ENCODE data around the gene SLC7A6OS.

SLC7A6OS gene

DNA sequence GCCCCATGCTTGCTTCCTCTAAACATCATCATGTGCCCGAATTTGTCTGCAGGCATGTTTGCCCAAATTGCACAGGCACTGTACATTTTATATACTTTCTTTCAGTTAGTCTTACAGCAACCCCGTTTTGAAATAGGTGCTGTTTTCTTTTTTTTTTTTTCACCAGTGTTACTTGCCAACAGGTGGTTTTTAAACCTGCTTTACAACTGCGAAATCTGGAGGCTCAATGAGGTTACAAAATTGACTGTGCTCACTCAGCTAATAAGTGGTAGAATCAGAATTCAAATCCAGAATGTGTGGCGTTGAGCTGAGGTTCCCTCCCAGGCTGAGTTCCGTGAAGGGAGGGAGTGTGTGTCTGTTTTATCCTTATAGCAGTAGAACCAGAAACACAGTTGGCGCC is 59.8 kb downstream of the SLC7A6OS start:
- CTCF ChIA-PET: interaction anchor here (0.6 to 2.8 kb wide), 2 partner anchors 11 to 206 kb away, joined by 4 to 14 read pairs; no protein-coding TSS in a partner anchor
- no peaks in the 10 kb centered on the region for H3K4me1 ChIP-seq (ENCODE audit: control insufficient read depth, insufficient read depth, low read length)
- no peak overlapping the region for H3K4me3 ChIP-seq (ENCODE audit: low read depth, low read length)
- POLR2A ChIA-PET: interaction anchor here (2.4 kb wide), 1 partner anchor 14 kb away, joined by 9 read pairs; no protein-coding TSS in a partner anchor
- TF ChIP-seq SCRT2 (tag by site-specific recombination; IDR thresholded peaks at IDR 0.05): peak; percentile 68
- no peak for TF ChIP-seq ZNF24 (tag by site-specific recombination; IDR thresholded peaks at IDR 0.05)
- no peak overlapping the region for H3K27ac ChIP-seq (ENCODE audit: extremely low read depth, low read depth, low read length)
- peaks cover 0 to 50% of the 10 kb centered on the region in 2 experiments; a peak in 2 of 3 replicates for H3K36me3 ChIP-seq (ENCODE audit: control insufficient read depth in 2 of 2, insufficient read depth in 1 of 2, low read length in 2 of 2)
- no peaks in the 10 kb centered on the region for H3K9me3 ChIP-seq (ENCODE audit: control insufficient read depth, insufficient read depth, low read depth, low read length)

DNA sequence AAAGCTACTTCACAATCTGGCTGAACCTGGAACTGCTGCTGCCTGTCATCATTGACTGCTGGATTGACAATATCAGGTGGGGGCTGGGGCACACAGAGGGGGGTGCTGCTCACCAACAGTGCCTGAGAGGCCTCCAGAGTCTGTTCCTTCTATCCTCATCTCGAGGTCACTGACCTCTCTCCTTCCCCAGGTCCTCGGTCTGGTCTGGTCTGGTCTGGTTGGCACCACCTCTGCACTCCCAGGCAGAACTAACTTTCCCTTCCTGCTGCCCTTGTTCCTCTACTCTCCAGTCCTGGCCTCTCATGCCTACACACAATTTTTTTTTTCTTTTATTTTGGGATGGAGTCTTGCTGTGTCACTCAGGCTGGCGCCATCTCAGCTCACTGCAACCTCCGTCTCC is 61.4 kb downstream of the SLC7A6OS start:
- Histone ChIP-seq H3K36me3 (ENCODE audit: control insufficient read depth in 2 of 2, insufficient read depth in 1 of 2, low read length in 2 of 2) (peaks cover 0 to 34% of the 10 kb centered on the region in 2 experiments; a peak in 2 of 3 replicates), H3K4me3 (ENCODE audit: low read depth, low read length) (no peak overlapping the region), H3K27ac (ENCODE audit: extremely low read depth, low read depth, low read length) (no peak overlapping the region), H3K4me1 (ENCODE audit: control insufficient read depth, insufficient read depth, low read length) (0 out of 2 replicates have a peak, but pooled peaks cover 2% of the 10 kb centered on the region), H3K9me3 (ENCODE audit: control insufficient read depth, insufficient read depth, low read depth, low read length) (no peaks in the 10 kb centered on the region)
- CTCF ChIA-PET: interaction anchor here (0.7 to 2.8 kb wide), 4 partner anchors 12 to 79 kb away, joined by 3 to 11 read pairs (median 6); partner anchors contain the start of gene SLC7A6
- TF ChIP-seq ZNF501 (tag by site-specific recombination; IDR thresholded peaks at IDR 0.05) (no peak), ZNF266 (tag by site-specific recombination; IDR thresholded peaks at IDR 0.05; ENCODE audit: low read depth) (no peak), ZNF341 (tag by site-specific recombination; IDR thresholded peaks at IDR 0.05; ENCODE audit: low read depth) (no peak), YY1 (tag by site-specific recombination; IDR thresholded peaks at IDR 0.05) (no peak), ZNF473 (tag by site-specific recombination; IDR thresholded peaks at IDR 0.05) (no peak), BCL11A (tag by site-specific recombination; IDR thresholded peaks at IDR 0.05; ENCODE audit: low read depth) (no peak), ZNF174 (tag by site-specific recombination; IDR thresholded peaks at IDR 0.05) (no peak), ZNF777 (tag by site-specific recombination; IDR thresholded peaks at IDR 0.05; ENCODE audit: borderline replicate concordance) (no peak), KLF16 (tag by site-specific recombination; IDR thresholded peaks at IDR 0.05) (no peak), ZNF626 (tag by site-specific recombination; IDR thresholded peaks at IDR 0.05) (no peak), ZNF169 (tag by site-specific recombination; IDR thresholded peaks at IDR 0.05) (no peak), ZNF433 (tag by site-specific recombination; IDR thresholded peaks at IDR 0.05; ENCODE audit: low read depth) (no peak), ZNF354C (tag by site-specific recombination; IDR thresholded peaks at IDR 0.05; ENCODE audit: borderline replicate concordance, low read depth) (no peak), GLI2 (tag by site-specific recombination; IDR thresholded peaks at IDR 0.05; ENCODE audit: borderline replicate concordance, low read depth) (no peak)
- TF ChIP-seq, protein P1, sequence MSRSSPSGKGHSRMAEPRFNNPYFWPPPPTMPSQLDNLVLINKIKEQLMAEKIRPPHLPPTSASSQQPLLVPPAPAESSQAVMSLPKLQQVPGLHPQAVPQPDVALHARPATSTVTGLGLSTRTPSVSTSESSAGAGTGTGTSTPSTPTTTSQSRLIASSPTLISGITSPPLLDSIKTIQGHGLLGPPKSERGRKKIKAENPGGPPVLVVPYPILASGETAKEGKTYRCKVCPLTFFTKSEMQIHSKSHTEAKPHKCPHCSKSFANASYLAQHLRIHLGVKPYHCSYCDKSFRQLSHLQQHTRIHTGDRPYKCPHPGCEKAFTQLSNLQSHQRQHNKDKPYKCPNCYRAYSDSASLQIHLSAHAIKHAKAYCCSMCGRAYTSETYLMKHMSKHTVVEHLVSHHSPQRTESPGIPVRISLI (tag by site-specific recombination; IDR thresholded peaks at IDR 0.05): no peak
- TF ChIP-seq, protein P2, sequence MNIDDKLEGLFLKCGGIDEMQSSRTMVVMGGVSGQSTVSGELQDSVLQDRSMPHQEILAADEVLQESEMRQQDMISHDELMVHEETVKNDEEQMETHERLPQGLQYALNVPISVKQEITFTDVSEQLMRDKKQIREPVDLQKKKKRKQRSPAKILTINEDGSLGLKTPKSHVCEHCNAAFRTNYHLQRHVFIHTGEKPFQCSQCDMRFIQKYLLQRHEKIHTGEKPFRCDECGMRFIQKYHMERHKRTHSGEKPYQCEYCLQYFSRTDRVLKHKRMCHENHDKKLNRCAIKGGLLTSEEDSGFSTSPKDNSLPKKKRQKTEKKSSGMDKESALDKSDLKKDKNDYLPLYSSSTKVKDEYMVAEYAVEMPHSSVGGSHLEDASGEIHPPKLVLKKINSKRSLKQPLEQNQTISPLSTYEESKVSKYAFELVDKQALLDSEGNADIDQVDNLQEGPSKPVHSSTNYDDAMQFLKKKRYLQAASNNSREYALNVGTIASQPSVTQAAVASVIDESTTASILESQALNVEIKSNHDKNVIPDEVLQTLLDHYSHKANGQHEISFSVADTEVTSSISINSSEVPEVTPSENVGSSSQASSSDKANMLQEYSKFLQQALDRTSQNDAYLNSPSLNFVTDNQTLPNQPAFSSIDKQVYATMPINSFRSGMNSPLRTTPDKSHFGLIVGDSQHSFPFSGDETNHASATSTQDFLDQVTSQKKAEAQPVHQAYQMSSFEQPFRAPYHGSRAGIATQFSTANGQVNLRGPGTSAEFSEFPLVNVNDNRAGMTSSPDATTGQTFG (tag by site-specific recombination; IDR thresholded peaks at IDR 0.05; ENCODE audit: borderline replicate concordance): no peak
- TF ChIP-seq, protein P3, sequence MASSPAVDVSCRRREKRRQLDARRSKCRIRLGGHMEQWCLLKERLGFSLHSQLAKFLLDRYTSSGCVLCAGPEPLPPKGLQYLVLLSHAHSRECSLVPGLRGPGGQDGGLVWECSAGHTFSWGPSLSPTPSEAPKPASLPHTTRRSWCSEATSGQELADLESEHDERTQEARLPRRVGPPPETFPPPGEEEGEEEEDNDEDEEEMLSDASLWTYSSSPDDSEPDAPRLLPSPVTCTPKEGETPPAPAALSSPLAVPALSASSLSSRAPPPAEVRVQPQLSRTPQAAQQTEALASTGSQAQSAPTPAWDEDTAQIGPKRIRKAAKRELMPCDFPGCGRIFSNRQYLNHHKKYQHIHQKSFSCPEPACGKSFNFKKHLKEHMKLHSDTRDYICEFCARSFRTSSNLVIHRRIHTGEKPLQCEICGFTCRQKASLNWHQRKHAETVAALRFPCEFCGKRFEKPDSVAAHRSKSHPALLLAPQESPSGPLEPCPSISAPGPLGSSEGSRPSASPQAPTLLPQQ (tag by site-specific recombination; IDR thresholded peaks at IDR 0.05): no peak
- TF ChIP-seq, protein P4, sequence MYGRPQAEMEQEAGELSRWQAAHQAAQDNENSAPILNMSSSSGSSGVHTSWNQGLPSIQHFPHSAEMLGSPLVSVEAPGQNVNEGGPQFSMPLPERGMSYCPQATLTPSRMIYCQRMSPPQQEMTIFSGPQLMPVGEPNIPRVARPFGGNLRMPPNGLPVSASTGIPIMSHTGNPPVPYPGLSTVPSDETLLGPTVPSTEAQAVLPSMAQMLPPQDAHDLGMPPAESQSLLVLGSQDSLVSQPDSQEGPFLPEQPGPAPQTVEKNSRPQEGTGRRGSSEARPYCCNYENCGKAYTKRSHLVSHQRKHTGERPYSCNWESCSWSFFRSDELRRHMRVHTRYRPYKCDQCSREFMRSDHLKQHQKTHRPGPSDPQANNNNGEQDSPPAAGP (tag by site-specific recombination; IDR thresholded peaks at IDR 0.05): no peak
- TF ChIP-seq, protein P5, sequence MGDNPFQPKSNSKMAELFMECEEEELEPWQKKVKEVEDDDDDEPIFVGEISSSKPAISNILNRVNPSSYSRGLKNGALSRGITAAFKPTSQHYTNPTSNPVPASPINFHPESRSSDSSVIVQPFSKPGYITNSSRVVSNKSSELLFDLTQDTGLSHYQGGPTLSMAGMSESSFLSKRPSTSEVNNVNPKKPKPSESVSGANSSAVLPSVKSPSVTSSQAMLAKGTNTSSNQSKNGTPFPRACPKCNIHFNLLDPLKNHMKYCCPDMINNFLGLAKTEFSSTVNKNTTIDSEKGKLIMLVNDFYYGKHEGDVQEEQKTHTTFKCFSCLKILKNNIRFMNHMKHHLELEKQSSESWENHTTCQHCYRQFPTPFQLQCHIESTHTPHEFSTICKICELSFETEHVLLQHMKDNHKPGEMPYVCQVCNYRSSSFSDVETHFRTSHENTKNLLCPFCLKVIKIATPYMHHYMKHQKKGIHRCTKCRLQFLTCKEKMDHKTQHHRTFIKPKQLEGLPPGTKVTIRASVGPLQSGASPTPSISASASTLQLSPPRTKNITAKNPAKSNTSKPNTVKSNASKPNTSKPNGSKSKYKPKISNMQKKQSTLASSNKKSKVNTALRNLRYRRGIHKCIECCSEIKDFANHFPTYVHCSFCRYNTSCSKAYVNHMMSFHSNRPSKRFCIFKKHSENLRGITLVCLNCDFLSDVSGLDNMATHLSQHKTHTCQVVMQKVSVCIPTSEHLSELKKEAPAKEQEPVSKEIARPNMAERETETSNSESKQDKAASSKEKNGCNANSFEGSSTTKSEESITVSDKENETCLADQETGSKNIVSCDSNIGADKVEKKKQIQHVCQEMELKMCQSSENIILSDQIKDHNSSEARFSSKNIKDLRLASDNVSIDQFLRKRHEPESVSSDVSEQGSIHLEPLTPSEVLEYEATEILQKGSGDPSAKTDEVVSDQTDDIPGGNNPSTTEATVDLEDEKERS (tag by site-specific recombination; IDR thresholded peaks at IDR 0.05): no peak
- TF ChIP-seq, protein P6, sequence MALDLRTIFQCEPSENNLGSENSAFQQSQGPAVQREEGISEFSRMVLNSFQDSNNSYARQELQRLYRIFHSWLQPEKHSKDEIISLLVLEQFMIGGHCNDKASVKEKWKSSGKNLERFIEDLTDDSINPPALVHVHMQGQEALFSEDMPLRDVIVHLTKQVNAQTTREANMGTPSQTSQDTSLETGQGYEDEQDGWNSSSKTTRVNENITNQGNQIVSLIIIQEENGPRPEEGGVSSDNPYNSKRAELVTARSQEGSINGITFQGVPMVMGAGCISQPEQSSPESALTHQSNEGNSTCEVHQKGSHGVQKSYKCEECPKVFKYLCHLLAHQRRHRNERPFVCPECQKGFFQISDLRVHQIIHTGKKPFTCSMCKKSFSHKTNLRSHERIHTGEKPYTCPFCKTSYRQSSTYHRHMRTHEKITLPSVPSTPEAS (tag by site-specific recombination; IDR thresholded peaks at IDR 0.05): no peak
- POLR2A ChIA-PET: no interaction called here

All from HEK293 (cell line).